Activated naive CD8-positive, alpha-beta T cell treated with anti-CD3 and anti-CD28 coated beads for 36 hours (primary cell): ENCODE data around the gene POU4F1. TPM values are rescaled to one million over a fixed set of nuclear protein-coding genes. Genes with fewer than 3 reads are reported as not detected.

Source experiments
- DNase-seq: peaks from one replicate; pipeline ENCODE4 v3.0.0; 2021
- H3K27ac Mint-ChIP-seq: one replicate; pipeline ENCODE4 v1.8.0; 2022; ENCODE audit warnings: mild to moderate bottlenecking, moderate library complexity, mixed read lengths
- H3K27me3 Mint-ChIP-seq: one replicate; pipeline ENCODE4 v1.8.0; 2022; ENCODE audit warnings: mild to moderate bottlenecking, mixed read lengths
- H3K36me3 Mint-ChIP-seq: one replicate; pipeline ENCODE4 v1.8.0; 2021; ENCODE audit warnings: mild to moderate bottlenecking, mixed read lengths
- H3K4me1 Mint-ChIP-seq: one replicate; pipeline ENCODE4 v1.8.0; 2021; ENCODE audit warnings: mixed read lengths
- H3K4me3 Mint-ChIP-seq: one replicate; pipeline ENCODE4 v1.8.0; 2022; ENCODE audit warnings: mild to moderate bottlenecking, moderate library complexity, mixed read lengths
- H3K9me3 Mint-ChIP-seq: one replicate; pipeline ENCODE4 v1.8.0; 2022; ENCODE audit warnings: mixed read lengths
- total RNA-seq, 2 experiments: library from RNA; stranded (reverse); gene quantifications; one replicate each; pipeline ENCODE4 v1.2.3, GENCODE V29; 2021

Gene POU4F1
- total RNA-seq, 2 experiments from 2014 or later = 0.08 TPM

GRCh38 chr13:78586706-78587105 lies 16.6 kb downstream of the POU4F1 start:
- H3K9me3 Mint-ChIP-seq = peaks cover 7% of the 10 kb centered on the region
- H3K36me3 Mint-ChIP-seq = no peaks in the 10 kb centered on the region
- H3K27me3 Mint-ChIP-seq = peaks cover 61% of the 10 kb centered on the region
- H3K27ac Mint-ChIP-seq = no peak overlapping the region
- H3K4me1 Mint-ChIP-seq = peaks cover 6% of the 10 kb centered on the region
- no peak overlapping the region for H3K4me3 Mint-ChIP-seq
- DNase-seq = no peak

GRCh38 chr13:78576261-78576660 lies 27.1 kb downstream of the POU4F1 start:
- no peaks in the 10 kb centered on the region for H3K4me1 Mint-ChIP-seq
- no peak overlapping the region for H3K4me3 Mint-ChIP-seq
- no peak for DNase-seq
- no peaks in the 10 kb centered on the region for H3K9me3 Mint-ChIP-seq
- H3K36me3 Mint-ChIP-seq = no peaks in the 10 kb centered on the region
- H3K27me3 Mint-ChIP-seq = peaks cover 47% of the 10 kb centered on the region
- H3K27ac Mint-ChIP-seq = no peak overlapping the region

GRCh38 chr13:78572459-78572858 lies 30.9 kb downstream of the POU4F1 start:
- DNase-seq = no peak
- Mint-ChIP-seq H3K27ac (no peak overlapping the region), H3K27me3 (peaks cover 28% of the 10 kb centered on the region), H3K9me3 (no peaks in the 10 kb centered on the region), H3K4me3 (no peak overlapping the region), H3K36me3 (no peaks in the 10 kb centered on the region), H3K4me1 (no peaks in the 10 kb centered on the region)

GRCh38 chr13:78569029-78569428 lies 34.3 kb downstream of the POU4F1 start:
- Mint-ChIP-seq H3K4me1 (no peaks in the 10 kb centered on the region), H3K27me3 (peaks cover 16% of the 10 kb centered on the region), H3K27ac (no peak overlapping the region), H3K4me3 (no peak overlapping the region), H3K36me3 (no peaks in the 10 kb centered on the region), H3K9me3 (no peaks in the 10 kb centered on the region)
- DNase-seq = no peak

- no peaks in the 10 kb centered on the region for H3K36me3 Mint-ChIP-seq
- DNase-seq = no peak
- H3K4me1 Mint-ChIP-seq = no peaks in the 10 kb centered on the region
- no peak overlapping the region for H3K27ac Mint-ChIP-seq
- H3K4me3 Mint-ChIP-seq = no peak overlapping the region
- H3K27me3 Mint-ChIP-seq = peaks cover 18% of the 10 kb centered on the region
- no peaks in the 10 kb centered on the region for H3K9me3 Mint-ChIP-seq
Observed at GRCh38 chr13:78566631-78567030, 36.7 kb downstream of the POU4F1 start.

- Mint-ChIP-seq H3K27me3 (peaks cover 31% of the 10 kb centered on the region), H3K4me1 (no peaks in the 10 kb centered on the region), H3K36me3 (no peaks in the 10 kb centered on the region), H3K27ac (no peak overlapping the region), H3K9me3 (no peaks in the 10 kb centered on the region), H3K4me3 (no peak overlapping the region)
- no peak for DNase-seq
Observed at GRCh38 chr13:78562237-78562889, 41.0 kb downstream of the POU4F1 start.

Other genes with a start within 250 kb of the POU4F1 start
- 10 to 100 TPM; 23.0 to 24.9 TPM for gene OBI1, start 55.6 kb upstream of the POU4F1 start, total RNA-seq